Tibial nerve (tissue), 3 donors: ENCODE data around the gene UCP2.

Experiments
- POLR2A ChIP-seq, 2 donors: fragments of 450-650 bp; IDR thresholded peaks; one replicate each; pipeline ENCODE4 v1.6.1; 2017; ENCODE audit warnings: antibody characterized with exemption in 2 of 2, mild to moderate bottlenecking in 2 of 2, moderate library complexity in 2 of 2
- TF ChIP-seq, protein P1 (sequence below), 5 experiments: fragments of 200-600 bp in 3 of 5; fragments of 450-650 bp in 2 of 5; sonication (generic) in 3 of 5; IDR thresholded peaks; one replicate each; pipeline ENCODE4 v1.5.1; 2016 to 2019; ENCODE audit warnings: antibody characterized with exemption in 5 of 5, mild to moderate bottlenecking in 3 of 5, moderate library complexity in 2 of 5

DNA sequence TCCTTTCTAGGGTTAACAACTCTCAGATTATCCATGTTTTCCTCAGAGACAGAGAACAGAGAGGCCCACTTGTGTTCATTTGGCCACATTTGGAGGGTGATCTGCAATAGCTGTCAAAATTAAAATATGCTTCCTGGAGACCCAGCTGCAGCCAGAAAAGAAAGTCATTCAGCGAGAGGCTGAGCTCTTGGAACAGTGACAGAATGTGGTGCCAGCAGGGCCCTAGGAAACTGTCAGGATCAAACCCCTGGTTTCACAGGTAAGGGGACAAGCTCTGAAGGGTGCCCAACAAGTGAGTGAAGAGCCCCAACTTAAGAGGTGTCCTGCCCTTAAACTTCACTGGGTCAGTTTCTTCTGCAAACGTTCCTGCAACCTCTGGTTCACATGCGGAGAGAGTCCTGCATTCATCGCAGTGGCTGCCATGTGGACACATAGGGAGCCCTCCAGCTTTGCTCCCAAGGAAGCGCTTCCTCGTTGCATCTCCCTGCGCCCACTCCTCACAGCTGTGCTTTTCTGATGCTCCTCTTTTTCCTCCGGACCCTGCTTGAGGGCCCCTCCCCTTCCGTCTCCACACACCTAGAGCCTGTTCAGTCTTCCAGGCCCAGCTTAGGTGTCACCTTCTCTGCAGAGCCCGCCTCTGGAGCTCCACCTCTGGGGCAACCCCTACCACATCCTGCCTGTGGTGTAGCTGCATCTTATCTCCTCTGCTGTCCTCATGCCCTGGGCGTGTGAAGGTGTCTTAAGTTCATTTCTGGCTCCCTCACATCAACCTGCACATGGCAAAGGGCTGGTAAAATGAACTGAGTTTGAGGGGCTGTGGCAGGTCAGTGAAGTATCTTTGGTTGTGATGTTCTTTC, 22.3 kb upstream of the UCP2 start:
- no peak for TF ChIP-seq POLR2A (IDR thresholded peaks at IDR 0.05)
- TF ChIP-seq, protein P1, sequence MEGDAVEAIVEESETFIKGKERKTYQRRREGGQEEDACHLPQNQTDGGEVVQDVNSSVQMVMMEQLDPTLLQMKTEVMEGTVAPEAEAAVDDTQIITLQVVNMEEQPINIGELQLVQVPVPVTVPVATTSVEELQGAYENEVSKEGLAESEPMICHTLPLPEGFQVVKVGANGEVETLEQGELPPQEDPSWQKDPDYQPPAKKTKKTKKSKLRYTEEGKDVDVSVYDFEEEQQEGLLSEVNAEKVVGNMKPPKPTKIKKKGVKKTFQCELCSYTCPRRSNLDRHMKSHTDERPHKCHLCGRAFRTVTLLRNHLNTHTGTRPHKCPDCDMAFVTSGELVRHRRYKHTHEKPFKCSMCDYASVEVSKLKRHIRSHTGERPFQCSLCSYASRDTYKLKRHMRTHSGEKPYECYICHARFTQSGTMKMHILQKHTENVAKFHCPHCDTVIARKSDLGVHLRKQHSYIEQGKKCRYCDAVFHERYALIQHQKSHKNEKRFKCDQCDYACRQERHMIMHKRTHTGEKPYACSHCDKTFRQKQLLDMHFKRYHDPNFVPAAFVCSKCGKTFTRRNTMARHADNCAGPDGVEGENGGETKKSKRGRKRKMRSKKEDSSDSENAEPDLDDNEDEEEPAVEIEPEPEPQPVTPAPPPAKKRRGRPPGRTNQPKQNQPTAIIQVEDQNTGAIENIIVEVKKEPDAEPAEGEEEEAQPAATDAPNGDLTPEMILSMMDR (IDR thresholded peaks at IDR 0.05) = no peak
